ENCODE data around the gene EXOC7. TPM values are rescaled to one million over a fixed set of nuclear protein-coding genes. Genes with fewer than 3 reads are reported as not detected.

Gene EXOC7
- polyA plus RNA-seq, 1 donor: 97.8 TPM

DNA sequence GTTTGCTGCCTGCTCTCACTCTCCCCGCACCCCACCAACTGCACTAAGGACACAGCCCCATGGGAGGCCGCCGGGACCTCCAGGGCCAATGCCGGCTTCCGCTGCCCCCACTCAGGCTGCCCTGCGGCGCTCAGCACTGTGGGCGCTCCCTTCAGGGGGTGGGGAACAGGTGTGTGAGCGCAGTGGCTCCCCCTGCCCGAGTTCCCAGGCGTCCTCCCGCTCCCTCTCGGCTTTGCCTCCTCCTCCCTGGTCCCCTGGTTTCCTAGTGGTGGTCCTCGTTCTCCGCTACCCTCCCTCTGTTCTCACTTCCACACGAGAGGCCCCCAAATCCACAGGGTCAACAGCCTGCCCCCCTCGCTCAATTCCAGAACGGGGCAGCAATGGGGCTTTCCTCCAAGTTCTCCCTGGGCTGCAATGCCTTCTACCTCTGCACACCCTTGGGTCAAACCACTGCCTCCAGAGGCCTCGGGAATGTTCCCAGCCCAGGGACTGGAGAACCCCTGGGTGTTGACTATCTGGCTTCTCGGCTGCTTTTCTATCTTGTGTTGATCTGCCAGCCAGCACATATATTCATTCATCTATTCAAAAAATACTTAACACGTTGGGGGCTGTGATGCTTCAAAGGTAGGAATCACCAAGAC lies 27.6 kb upstream of the EXOC7 start:
- no peak for DNase-seq
- Histone ChIP-seq H3K4me3 (ENCODE audit: low read length) (no peak overlapping the region), H3K36me3 (ENCODE audit: control insufficient read depth, insufficient read depth, low read length) (no peaks in the 10 kb centered on the region), H3K27ac (ENCODE audit: low read length) (no peak overlapping the region), H3K4me1 (ENCODE audit: control insufficient read depth, insufficient read depth, low read length) (peaks cover 10% of the 10 kb centered on the region), H3K27me3 (ENCODE audit: control insufficient read depth, insufficient read depth, low read length) (peaks cover 30% of the 10 kb centered on the region), H3K9me3 (ENCODE audit: control insufficient read depth, low read depth, low read length) (no peaks in the 10 kb centered on the region)
- WGBS (ENCODE audit: insufficient coverage, low lambda C conversion rate): no CpG with 5 or more reads among the region's 21 CpGs

DNA sequence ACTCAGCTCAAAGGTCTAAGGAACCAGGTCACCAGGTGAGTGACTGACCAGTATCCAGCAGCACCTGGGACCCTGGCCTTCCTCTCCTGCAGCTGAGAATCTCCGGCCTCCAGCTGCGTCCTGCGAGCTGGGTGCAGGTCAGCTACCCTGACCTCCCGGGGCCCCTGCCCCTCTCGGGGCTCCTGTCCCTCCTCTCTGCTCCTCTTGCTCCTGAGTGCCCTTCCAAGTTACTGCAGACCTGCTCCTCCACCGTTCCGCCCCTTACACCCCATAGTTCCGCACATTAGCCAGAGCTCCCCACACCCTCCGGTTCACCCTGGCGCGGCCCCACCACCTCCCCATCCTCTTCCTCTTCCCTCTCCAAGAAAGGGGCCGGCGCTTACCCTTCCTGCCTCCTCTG lies 26.9 kb upstream of the EXOC7 start:
- H3K36me3 ChIP-seq (ENCODE audit: control insufficient read depth, insufficient read depth, low read length): no peaks in the 10 kb centered on the region
- H3K9me3 ChIP-seq (ENCODE audit: control insufficient read depth, low read depth, low read length): no peaks in the 10 kb centered on the region
- peaks cover 27% of the 10 kb centered on the region for H3K27me3 ChIP-seq (ENCODE audit: control insufficient read depth, insufficient read depth, low read length)
- DNase-seq: no peak
- WGBS (ENCODE audit: insufficient coverage, low lambda C conversion rate): no CpG with 5 or more reads among the region's 13 CpGs
- H3K4me3 ChIP-seq (ENCODE audit: low read length): no peak overlapping the region
- H3K27ac ChIP-seq (ENCODE audit: low read length): no peak overlapping the region
- H3K4me1 ChIP-seq (ENCODE audit: control insufficient read depth, insufficient read depth, low read length): peaks cover 10% of the 10 kb centered on the region

DNA sequence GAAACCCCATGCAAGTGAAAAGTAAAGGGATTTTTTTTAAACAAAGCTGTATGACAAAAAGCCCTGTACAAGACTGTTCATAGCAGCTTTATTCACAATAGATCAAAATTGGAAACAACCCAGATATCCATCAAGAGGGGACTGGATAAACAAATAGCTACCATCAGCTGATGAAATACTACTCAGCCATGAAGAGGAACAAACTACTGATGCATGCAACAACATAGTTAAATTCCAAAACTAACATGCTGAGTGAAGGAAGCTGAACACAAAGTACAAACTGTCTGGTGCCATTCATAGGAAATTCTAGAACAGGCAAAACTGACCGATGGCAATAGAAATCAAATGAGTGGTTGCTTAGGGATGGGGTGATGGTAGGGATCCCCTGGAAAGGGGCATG lies 22.3 kb upstream of the EXOC7 start:
- H3K27ac ChIP-seq (ENCODE audit: low read length): no peak overlapping the region
- no peaks in the 10 kb centered on the region for H3K27me3 ChIP-seq (ENCODE audit: control insufficient read depth, insufficient read depth, low read length)
- no peak for DNase-seq
- WGBS (ENCODE audit: insufficient coverage, low lambda C conversion rate): no CpG with 5 or more reads among the region's 1 CpG
- H3K9me3 ChIP-seq (ENCODE audit: control insufficient read depth, low read depth, low read length): no peaks in the 10 kb centered on the region
- no peak overlapping the region for H3K4me3 ChIP-seq (ENCODE audit: low read length)
- H3K4me1 ChIP-seq (ENCODE audit: control insufficient read depth, insufficient read depth, low read length): peaks cover 3% of the 10 kb centered on the region
- H3K36me3 ChIP-seq (ENCODE audit: control insufficient read depth, insufficient read depth, low read length): no peaks in the 10 kb centered on the region

DNA sequence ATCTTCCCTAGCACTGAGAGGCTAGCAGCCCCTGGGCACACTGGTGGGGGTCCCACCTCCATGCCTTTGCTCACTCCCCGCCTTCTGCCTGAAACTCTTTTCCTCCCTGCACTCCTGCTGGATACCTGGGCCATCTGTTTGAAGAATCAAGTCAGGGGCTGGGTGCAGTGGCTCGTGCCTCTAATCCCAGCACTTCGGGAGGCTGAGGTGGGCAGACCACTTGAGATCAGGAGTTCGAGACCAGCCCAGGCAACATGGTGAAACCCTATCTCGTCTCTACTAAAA lies 21.7 kb upstream of the EXOC7 start:
- Histone ChIP-seq H3K27me3 (ENCODE audit: control insufficient read depth, insufficient read depth, low read length) (no peaks in the 10 kb centered on the region), H3K4me3 (ENCODE audit: low read length) (no peak overlapping the region), H3K27ac (ENCODE audit: low read length) (no peak overlapping the region), H3K4me1 (ENCODE audit: control insufficient read depth, insufficient read depth, low read length) (peaks cover 3% of the 10 kb centered on the region), H3K36me3 (ENCODE audit: control insufficient read depth, insufficient read depth, low read length) (no peaks in the 10 kb centered on the region), H3K9me3 (ENCODE audit: control insufficient read depth, low read depth, low read length) (no peaks in the 10 kb centered on the region)
- DNase-seq: no peak
- WGBS (ENCODE audit: insufficient coverage, low lambda C conversion rate): no CpG with 5 or more reads among the region's 5 CpGs

DNA sequence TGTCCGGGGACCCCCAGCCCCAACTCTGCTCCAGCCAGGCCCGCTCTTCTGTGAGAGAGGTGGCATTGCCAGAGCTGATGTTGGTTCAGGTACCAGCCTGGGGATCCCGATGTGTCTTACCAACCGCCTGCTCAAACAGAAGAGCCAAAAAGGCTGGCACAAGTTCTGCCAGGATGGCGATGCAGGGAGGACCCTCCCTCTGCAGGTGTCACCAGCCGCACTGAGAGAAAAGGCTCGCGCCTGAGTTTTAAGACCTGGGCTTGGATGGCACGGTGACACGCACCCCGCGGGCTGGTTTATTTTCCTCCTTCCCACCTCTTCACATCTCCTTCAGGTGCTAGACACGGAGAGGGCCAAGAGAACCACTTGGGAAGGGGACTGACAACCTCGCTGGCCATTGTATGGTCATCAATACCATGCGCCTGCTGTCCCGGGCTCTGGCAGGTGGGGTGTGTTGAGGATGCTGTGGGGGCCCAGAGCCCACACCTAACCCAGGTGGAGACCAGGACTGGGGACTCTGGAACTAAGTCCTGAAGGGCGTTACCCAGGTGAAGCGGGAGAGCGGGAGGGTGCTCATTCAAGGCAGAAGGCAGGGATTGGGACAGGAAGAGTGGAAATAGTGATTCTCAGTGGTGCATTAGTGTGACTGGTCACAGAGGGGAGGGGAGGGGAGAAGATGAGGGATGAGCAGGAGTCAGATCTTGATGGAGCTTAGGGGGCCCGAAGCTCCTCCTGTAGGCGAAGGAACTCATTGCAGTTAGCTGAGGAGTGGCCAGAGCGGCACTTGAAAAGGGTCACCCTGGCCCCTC lies 21.2 kb upstream of the EXOC7 start:
- peak in 1 of 2 donors; percentile 2 for DNase-seq
- no CpG with 5 or more reads among the region's 22 CpGs for WGBS (ENCODE audit: insufficient coverage, low lambda C conversion rate)
- Histone ChIP-seq H3K27me3 (ENCODE audit: control insufficient read depth, insufficient read depth, low read length) (no peaks in the 10 kb centered on the region), H3K4me1 (ENCODE audit: control insufficient read depth, insufficient read depth, low read length) (peaks cover 3% of the 10 kb centered on the region), H3K27ac (ENCODE audit: low read length) (no peak overlapping the region), H3K4me3 (ENCODE audit: low read length) (no peak overlapping the region), H3K9me3 (ENCODE audit: control insufficient read depth, low read depth, low read length) (no peaks in the 10 kb centered on the region), H3K36me3 (ENCODE audit: control insufficient read depth, insufficient read depth, low read length) (no peaks in the 10 kb centered on the region)

DNA sequence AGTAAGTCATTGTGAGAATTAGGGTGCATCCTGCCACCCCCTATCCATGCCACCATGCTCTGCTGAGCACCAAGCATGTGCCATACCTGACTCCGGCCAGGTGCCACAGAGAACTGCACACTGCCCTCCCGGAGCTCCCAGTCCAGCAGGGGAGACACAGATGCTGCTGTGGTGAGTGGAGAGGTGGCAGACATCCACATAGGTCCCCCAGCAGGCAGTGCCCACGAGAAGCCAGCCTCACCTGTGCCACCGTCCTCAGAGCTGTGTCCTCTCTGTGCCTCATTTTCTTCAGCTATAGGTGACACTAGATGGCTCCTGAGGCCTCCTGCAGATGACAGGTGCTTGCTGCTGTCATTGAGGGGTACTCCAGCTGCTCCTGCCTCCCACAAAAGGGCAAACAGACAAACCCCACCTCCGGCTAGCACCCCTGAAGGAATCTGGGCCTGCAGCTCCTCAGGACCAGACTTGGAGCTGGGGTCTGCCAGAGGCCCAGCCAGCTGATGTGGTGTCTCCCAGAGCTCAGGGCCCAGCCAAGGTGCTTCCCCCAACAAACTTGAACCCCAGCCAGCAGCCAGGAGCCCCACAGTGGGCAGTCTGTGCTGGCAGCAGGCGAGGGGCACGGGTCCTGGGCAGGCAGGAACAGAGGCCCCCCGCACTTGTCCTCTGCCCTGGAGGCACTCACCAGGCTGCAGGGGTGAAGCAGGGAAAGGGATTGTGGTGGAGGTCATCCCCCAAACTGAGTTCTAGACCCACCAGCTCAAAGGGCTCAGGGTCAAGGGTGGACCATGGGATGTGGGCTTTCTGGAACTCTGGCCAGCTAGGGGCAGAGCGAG lies 20.4 kb upstream of the EXOC7 start:
- Histone ChIP-seq H3K9me3 (ENCODE audit: control insufficient read depth, low read depth, low read length) (no peaks in the 10 kb centered on the region), H3K4me3 (ENCODE audit: low read length) (no peak overlapping the region), H3K27me3 (ENCODE audit: control insufficient read depth, insufficient read depth, low read length) (no peaks in the 10 kb centered on the region), H3K27ac (ENCODE audit: low read length) (no peak overlapping the region), H3K36me3 (ENCODE audit: control insufficient read depth, insufficient read depth, low read length) (no peaks in the 10 kb centered on the region), H3K4me1 (ENCODE audit: control insufficient read depth, insufficient read depth, low read length) (peaks cover 3% of the 10 kb centered on the region)
- peak in 1 of 2 donors; percentile 1 for DNase-seq
- no CpG with 5 or more reads among the region's 9 CpGs for WGBS (ENCODE audit: insufficient coverage, low lambda C conversion rate)

DNA sequence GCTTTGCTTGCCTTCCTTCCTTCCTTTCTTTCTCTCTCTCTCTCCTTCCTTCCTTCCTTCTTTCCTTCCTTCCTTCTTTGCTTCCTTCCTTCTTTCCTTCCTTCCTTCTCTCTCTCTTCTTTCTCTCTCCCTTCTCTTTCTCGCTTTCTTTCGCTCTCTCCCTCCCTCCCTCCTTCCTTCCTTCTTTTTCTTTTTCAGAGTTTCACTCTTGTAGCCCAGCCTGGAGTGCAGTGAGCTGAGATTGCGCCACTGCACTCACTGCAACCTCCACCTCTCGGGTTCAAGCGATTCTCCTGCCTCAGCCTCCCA lies 19.6 kb upstream of the EXOC7 start:
- no peaks in the 10 kb centered on the region for H3K27me3 ChIP-seq (ENCODE audit: control insufficient read depth, insufficient read depth, low read length)
- WGBS (ENCODE audit: insufficient coverage, low lambda C conversion rate): 50% methylated on average over 2 of the region's 5 CpGs

DNA sequence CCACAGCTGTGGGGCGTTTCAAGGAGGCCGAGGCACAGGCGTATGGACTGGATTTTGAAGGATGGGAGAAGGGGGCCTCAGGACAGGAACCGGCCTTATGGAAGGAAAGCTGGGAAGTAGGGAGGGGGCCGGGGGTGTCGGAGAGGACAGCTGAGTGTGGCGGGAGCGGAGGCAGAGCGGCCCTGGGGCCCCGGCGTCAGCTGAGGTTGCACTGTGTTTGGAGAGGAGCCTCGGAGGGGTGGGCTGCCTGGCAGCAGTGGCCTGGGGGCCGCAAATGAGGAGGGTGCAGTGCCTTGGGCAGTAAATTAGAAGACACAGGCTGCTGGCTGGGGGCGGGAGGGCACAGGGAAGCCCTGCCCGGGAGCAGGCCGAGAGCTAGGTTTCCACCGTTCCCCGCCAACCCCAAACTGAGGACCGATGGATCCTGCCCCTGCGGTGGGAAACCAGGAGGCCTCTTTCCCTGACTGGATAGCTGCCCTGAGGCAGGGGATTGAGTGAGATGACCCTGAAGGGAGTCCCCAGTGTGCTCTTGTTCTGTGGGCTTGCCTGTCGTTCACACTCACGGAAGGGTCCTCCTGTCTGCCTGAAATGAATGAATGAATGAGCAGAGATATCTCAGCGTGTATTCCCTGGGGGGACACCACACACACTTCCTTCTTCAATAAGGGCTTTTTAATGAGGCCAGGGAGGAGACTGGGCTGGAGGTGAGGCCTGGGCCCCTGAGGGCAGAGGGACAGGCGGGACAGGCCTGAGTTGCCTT lies 19.0 kb upstream of the EXOC7 start:
- Histone ChIP-seq H3K27ac (ENCODE audit: low read length) (no peak overlapping the region), H3K36me3 (ENCODE audit: control insufficient read depth, insufficient read depth, low read length) (no peaks in the 10 kb centered on the region), H3K9me3 (ENCODE audit: control insufficient read depth, low read depth, low read length) (no peaks in the 10 kb centered on the region), H3K27me3 (ENCODE audit: control insufficient read depth, insufficient read depth, low read length) (no peaks in the 10 kb centered on the region), H3K4me1 (ENCODE audit: control insufficient read depth, insufficient read depth, low read length) (peaks cover 3% of the 10 kb centered on the region), H3K4me3 (ENCODE audit: low read length) (no peak overlapping the region)
- 100% methylated on average over 1 of the region's 24 CpGs for WGBS (ENCODE audit: insufficient coverage, low lambda C conversion rate)
- DNase-seq: peak in 1 of 2 donors; percentile 6

More for the DNA sequence above, 19.6 kb upstream of the EXOC7 start:
- peaks cover 3% of the 10 kb centered on the region for H3K4me1 ChIP-seq (ENCODE audit: control insufficient read depth, insufficient read depth, low read length)
- no peaks in the 10 kb centered on the region for H3K9me3 ChIP-seq (ENCODE audit: control insufficient read depth, low read depth, low read length)
- DNase-seq: no peak
- no peak overlapping the region for H3K27ac ChIP-seq (ENCODE audit: low read length)
- no peaks in the 10 kb centered on the region for H3K36me3 ChIP-seq (ENCODE audit: control insufficient read depth, insufficient read depth, low read length)
- no peak overlapping the region for H3K4me3 ChIP-seq (ENCODE audit: low read length)

DNA sequence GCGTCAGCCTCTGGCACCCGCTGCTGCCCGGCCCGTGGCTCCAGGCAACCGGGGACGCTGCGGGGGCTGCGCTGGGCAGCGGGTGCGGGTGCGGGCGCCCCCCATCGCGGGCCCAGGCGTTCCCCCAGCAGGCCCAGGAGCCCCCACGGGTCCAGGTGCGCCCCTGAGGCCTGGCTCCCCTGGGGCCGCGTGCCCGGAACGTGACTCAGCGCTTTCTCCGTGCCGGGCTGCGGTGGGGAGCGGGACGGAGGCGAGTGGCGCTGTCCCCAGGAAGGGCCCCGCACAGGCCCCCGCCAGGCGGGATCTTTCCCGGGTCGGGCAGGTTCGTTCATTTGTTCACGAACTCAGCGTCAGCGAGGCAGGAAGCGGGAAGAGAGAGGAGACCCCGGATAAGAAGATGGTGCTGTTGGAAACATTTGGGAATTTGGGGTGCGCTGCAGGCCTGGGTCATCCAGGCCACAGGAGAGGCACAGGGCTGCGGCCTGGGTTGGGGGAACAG lies 18.4 kb upstream of the EXOC7 start:
- peak in 1 of 2 donors; percentile 17 for DNase-seq
- WGBS (ENCODE audit: insufficient coverage, low lambda C conversion rate): no CpG with 5 or more reads among the region's 42 CpGs
- peaks cover 3% of the 10 kb centered on the region for H3K4me1 ChIP-seq (ENCODE audit: control insufficient read depth, insufficient read depth, low read length)
- H3K27me3 ChIP-seq (ENCODE audit: control insufficient read depth, insufficient read depth, low read length): no peaks in the 10 kb centered on the region
- no peaks in the 10 kb centered on the region for H3K36me3 ChIP-seq (ENCODE audit: control insufficient read depth, insufficient read depth, low read length)
- H3K27ac ChIP-seq (ENCODE audit: low read length): no peak overlapping the region
- no peaks in the 10 kb centered on the region for H3K9me3 ChIP-seq (ENCODE audit: control insufficient read depth, low read depth, low read length)
- H3K4me3 ChIP-seq (ENCODE audit: low read length): peak overlapping the region; percentile 24

DNA sequence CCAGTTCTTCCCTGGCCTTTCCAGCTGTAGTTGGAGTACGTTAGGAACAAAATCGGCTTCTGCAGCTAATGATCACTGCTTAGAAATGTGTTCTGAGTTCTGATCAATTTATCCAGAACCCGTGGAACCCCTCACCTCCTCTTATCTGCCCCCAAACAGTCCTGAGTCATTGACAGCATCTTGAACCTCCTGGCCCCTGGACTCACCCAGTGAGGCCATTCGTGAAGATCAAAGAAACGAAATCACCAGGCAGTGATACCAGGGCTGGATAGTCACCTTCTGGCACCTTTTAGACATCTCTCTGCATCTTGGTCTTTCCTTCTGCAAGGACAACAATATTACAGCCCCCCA lies 17.0 kb upstream of the EXOC7 start:
- WGBS (ENCODE audit: insufficient coverage, low lambda C conversion rate): no CpG with 5 or more reads among the region's 5 CpGs
- Histone ChIP-seq H3K36me3 (ENCODE audit: control insufficient read depth, insufficient read depth, low read length) (no peaks in the 10 kb centered on the region), H3K4me3 (ENCODE audit: low read length) (no peak overlapping the region), H3K27ac (ENCODE audit: low read length) (no peak overlapping the region), H3K9me3 (ENCODE audit: control insufficient read depth, low read depth, low read length) (no peaks in the 10 kb centered on the region), H3K4me1 (ENCODE audit: control insufficient read depth, insufficient read depth, low read length) (peaks cover 3% of the 10 kb centered on the region), H3K27me3 (ENCODE audit: control insufficient read depth, insufficient read depth, low read length) (no peaks in the 10 kb centered on the region)
- no peak for DNase-seq

All from large intestine (tissue), 3 donors.